ENCODE results near the gene CNTFR. TPM values are rescaled to one million over a fixed set of nuclear protein-coding genes. Genes with fewer than 3 reads are reported as not detected.

Gene CNTFR
- total RNA-seq, 1 experiment from 2014 or later = 0.39 TPM

DNA sequence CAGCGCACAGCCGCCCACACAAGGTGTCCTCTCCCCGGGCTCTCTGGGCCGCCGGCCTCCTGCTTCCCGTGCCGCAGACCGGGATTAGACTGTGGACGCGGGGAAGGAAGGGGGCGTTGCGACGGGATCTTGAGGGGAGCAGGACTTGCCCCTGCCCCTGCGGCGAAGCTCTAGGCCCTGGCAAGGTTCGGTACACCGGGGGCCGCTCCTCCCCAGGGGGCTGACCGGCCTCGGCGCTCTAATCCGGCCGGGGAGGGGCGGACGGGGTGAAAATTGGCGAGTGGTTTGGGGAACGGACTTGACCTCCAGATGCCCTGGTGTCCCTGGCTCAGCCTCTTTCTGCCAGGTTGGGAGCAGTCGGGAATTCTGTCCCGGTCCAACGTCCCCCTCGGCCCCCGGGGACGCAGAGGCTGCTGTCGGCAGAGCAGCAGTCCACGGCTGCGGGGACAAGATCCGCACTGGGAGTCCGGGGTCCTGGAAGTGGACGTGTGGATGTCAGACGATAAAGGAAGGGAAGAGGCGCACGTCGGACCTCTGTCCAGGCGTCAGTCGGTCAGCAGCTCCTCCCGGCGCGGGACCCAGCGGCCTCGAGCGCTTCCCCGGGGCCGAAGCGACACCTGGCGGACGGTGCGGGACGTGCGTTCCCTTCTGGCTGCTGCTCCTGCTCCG is 1.9 kb upstream of the CNTFR start:
- Mint-ChIP-seq H3K9me3 (ENCODE audit: unreplicated experiment) (no peaks in the 10 kb centered on the region), H3K4me3 (ENCODE audit: unreplicated experiment) (peak overlapping the region; percentile 81), H3K27ac (ENCODE audit: unreplicated experiment) (no peak overlapping the region), H3K4me1 (ENCODE audit: low read depth, unreplicated experiment) (peaks cover 18% of the 10 kb centered on the region), H3K27me3 (ENCODE audit: insufficient read depth, unreplicated experiment) (peaks cover 40% of the 10 kb centered on the region), H3K36me3 (ENCODE audit: insufficient read depth, unreplicated experiment) (no peaks in the 10 kb centered on the region)
- no peaks in the 10 kb centered on the region for H3K9me3 ChIP-seq
- H3K4me3 ChIP-seq (ENCODE audit: low read depth, low read length) = peak overlapping the region; percentile 49
- H3K36me3 ChIP-seq (ENCODE audit: control insufficient read depth, insufficient read depth, low read length) = no peaks in the 10 kb centered on the region
- ChIA-PET POLR2A (interaction anchor here (0.5 kb wide), 1 partner anchor 55 kb away, joined by 4 read pairs; the partner anchor contains the start of gene GALT), CTCF (interaction anchor here (0.6 to 2.7 kb wide), 24 partner anchors 9 to 251 kb away, joined by 3 to 37 read pairs (median 4); partner anchors contain the start of genes DNAI1 and FAM219A)
- intact Hi-C loops (cut with micrococcal nuclease; ENCODE audit: unreplicated experiment) = loop anchor here (1.0 to 2.0 kb wide), 4 partner anchors 43 to 187 kb away; partner anchors contain the start of gene ENHO
- H3K4me1 ChIP-seq = peaks cover 15% of the 10 kb centered on the region
- BruUV-seq (replicated peaks) = no TSS peak
- H3K27me3 ChIP-seq (replicated peaks; ENCODE audit: control insufficient read depth, insufficient read depth, low read length) = peaks cover 6% of the 10 kb centered on the region
- peak; percentile 86 to 92 for TF ChIP-seq CTCF (IDR thresholded peaks at IDR 0.05; ENCODE audit: insufficient read depth in 1 of 2, low read depth in 1 of 2, low read length in 1 of 2, severe bottlenecking in 1 of 2, unreplicated experiment in 1 of 2)
- DNase-seq = peak; percentile 81 to 91

- peak; percentile 43 to 53 for DNase-seq
- intact Hi-C loops (cut with micrococcal nuclease; ENCODE audit: unreplicated experiment) = loop anchor here (1.0 to 2.0 kb wide), 4 partner anchors 42 to 186 kb away; partner anchors contain the start of gene ENHO
- TF ChIP-seq CTCF (IDR thresholded peaks at IDR 0.05; ENCODE audit: insufficient read depth in 1 of 2, low read depth in 1 of 2, low read length in 1 of 2, severe bottlenecking in 1 of 2, unreplicated experiment in 1 of 2) = no peak
- H3K4me3 Mint-ChIP-seq (ENCODE audit: unreplicated experiment) = peak overlapping the region; percentile 81
- Histone ChIP-seq H3K4me3 (ENCODE audit: low read depth, low read length) (peak overlapping the region; percentile 49), H3K27me3 (replicated peaks; ENCODE audit: control insufficient read depth, insufficient read depth, low read length) (peaks cover 6% of the 10 kb centered on the region), H3K36me3 (ENCODE audit: control insufficient read depth, insufficient read depth, low read length) (no peaks in the 10 kb centered on the region), H3K9me3 (no peaks in the 10 kb centered on the region), H3K4me1 (peaks cover 15% of the 10 kb centered on the region)
- ChIA-PET CTCF (interaction anchor here (1.0 to 2.7 kb wide), 10 partner anchors 8 to 211 kb away, joined by 3 to 37 read pairs (median 6); no protein-coding TSS in a partner anchor), POLR2A (no interaction called here)
- no peaks in the 10 kb centered on the region for H3K36me3 Mint-ChIP-seq (ENCODE audit: insufficient read depth, unreplicated experiment)
- H3K27me3 Mint-ChIP-seq (ENCODE audit: insufficient read depth, unreplicated experiment) = peaks cover 41% of the 10 kb centered on the region
- H3K27ac Mint-ChIP-seq (ENCODE audit: unreplicated experiment) = no peak overlapping the region
- H3K4me1 Mint-ChIP-seq (ENCODE audit: low read depth, unreplicated experiment) = peaks cover 18% of the 10 kb centered on the region
- H3K9me3 Mint-ChIP-seq (ENCODE audit: unreplicated experiment) = no peaks in the 10 kb centered on the region
- BruUV-seq (replicated peaks) = no TSS peak
Observed at GRCh38 chr9:34590381-34591247, 1.1 kb upstream of the CNTFR start.

All from Caco-2 (cell line).